BE2C (cell line): ENCODE data around the gene MBD4.

Experiments
- DNase-seq: peaks from one replicate; pipeline ENCODE4 v3.0.0-alpha.2; 2020
- H3K27me3 ChIP-seq: fragments of 250-450 bp; sonication (Bioruptor Pico); 2 replicates; pipeline ENCODE4 v1.5.1; 2020; ENCODE audit warnings: mild to moderate bottlenecking
- H3K36me3 ChIP-seq: fragments of 250-450 bp; sonication (Bioruptor Pico); 2 replicates; pipeline ENCODE4 v1.5.1; 2020; ENCODE audit warnings: mild to moderate bottlenecking
- H3K4me1 ChIP-seq: fragments of 250-450 bp; sonication (Bioruptor Pico); 2 replicates; pipeline ENCODE4 v1.5.1; 2020
- H3K4me3 ChIP-seq: 2 replicates; pipeline ENCODE4 v1.5.1; 2011; ENCODE audit warnings: low read depth, low read length
- H3K9me3 ChIP-seq: fragments of 250-450 bp; sonication (Bioruptor Pico); 2 replicates; pipeline ENCODE4 v1.5.1; 2020
- CTCF ChIP-seq: IDR thresholded peaks from 2 replicates; pipeline ENCODE4 v1.5.1; 2012; ENCODE audit warnings: mild to moderate bottlenecking, low read depth, low read length

Gene MBD4

GRCh38 chr3:129439226-129439816 is 427 bp downstream of the MBD4 start:
- peaks cover 9% of the 10 kb centered on the region for H3K36me3 ChIP-seq
- peak; percentile 22 for DNase-seq
- TF ChIP-seq CTCF: no peak
- H3K9me3 ChIP-seq: no peaks in the 10 kb centered on the region
- peak overlapping the region; percentile 98 for H3K4me3 ChIP-seq
- peaks cover 8% of the 10 kb centered on the region for H3K4me1 ChIP-seq
- H3K27me3 ChIP-seq: no peaks in the 10 kb centered on the region

GRCh38 chr3:129435367-129435766 is 4.4 kb downstream of the MBD4 start:
- no peak for DNase-seq
- no peak for TF ChIP-seq CTCF
- H3K36me3 ChIP-seq: peaks cover 39% of the 10 kb centered on the region
- H3K4me1 ChIP-seq: no peaks in the 10 kb centered on the region
- H3K4me3 ChIP-seq: no peak overlapping the region
- no peaks in the 10 kb centered on the region for H3K9me3 ChIP-seq
- no peaks in the 10 kb centered on the region for H3K27me3 ChIP-seq

GRCh38 chr3:129434140-129434539 is 5.6 kb downstream of the MBD4 start:
- no peaks in the 10 kb centered on the region for H3K27me3 ChIP-seq
- H3K9me3 ChIP-seq: no peaks in the 10 kb centered on the region
- H3K4me1 ChIP-seq: no peaks in the 10 kb centered on the region; the same call in 1 of the 2 replicates
- no peak for TF ChIP-seq CTCF
- no peak for DNase-seq
- peaks cover 39% of the 10 kb centered on the region for H3K36me3 ChIP-seq
- no peak overlapping the region for H3K4me3 ChIP-seq

- Histone ChIP-seq H3K27me3 (no peaks in the 10 kb centered on the region), H3K36me3 (peaks cover 39% of the 10 kb centered on the region), H3K4me1 (peaks cover 4% of the 10 kb centered on the region), H3K9me3 (no peaks in the 10 kb centered on the region), H3K4me3 (no peak overlapping the region)
- DNase-seq: no peak
- TF ChIP-seq CTCF: no peak
These were observed 6.2 kb downstream of the MBD4 start for GRCh38 chr3:129433565-129433964.

DNA sequence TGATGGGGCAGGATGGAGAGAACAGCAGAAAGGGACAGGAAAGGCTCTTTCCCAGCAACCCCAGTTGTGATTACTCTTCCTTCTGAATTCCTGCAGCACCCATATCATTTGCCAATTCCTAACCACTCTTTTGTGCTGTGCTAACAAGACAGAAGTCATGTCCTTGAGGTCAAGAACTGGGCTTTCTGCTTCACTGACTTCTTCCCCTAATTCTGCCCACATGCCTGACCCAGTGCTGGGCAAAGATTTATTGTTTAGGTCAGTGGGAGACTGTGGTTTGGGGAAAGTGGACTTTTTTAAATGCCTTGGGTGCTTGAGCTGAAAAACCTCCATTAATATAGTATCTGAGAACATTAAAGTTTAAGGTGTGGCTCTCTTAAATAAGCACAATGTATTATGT is 7.1 kb downstream of the MBD4 start:
- H3K27me3 ChIP-seq: peaks cover 2% of the 10 kb centered on the region; the same call in 1 of the 2 replicates
- DNase-seq: no peak
- peaks cover 39% of the 10 kb centered on the region for H3K36me3 ChIP-seq
- TF ChIP-seq CTCF: no peak
- no peak overlapping the region for H3K4me3 ChIP-seq
- H3K4me1 ChIP-seq: peaks cover 4% of the 10 kb centered on the region
- no peaks in the 10 kb centered on the region for H3K9me3 ChIP-seq

GRCh38 chr3:129432036-129432435 is 7.7 kb downstream of the MBD4 start:
- H3K4me1 ChIP-seq: peaks cover 4% of the 10 kb centered on the region
- peaks cover 37% of the 10 kb centered on the region for H3K36me3 ChIP-seq
- H3K4me3 ChIP-seq: no peak overlapping the region
- DNase-seq: no peak
- TF ChIP-seq CTCF: no peak
- H3K27me3 ChIP-seq: peaks cover 5% of the 10 kb centered on the region; the same call in 1 of the 2 replicates
- no peaks in the 10 kb centered on the region for H3K9me3 ChIP-seq
